Hypothalamus (tissue), 51 donors: ENCODE results near the gene GJC3.
"Not testable (repeated sequence)": the region's sequence is repeated elsewhere in the genome, so short reads cannot be mapped to it uniquely, and the experiment has no call there.

ENCODE experiments used
- DNase-seq, 51 donors: peaks; one replicate each; lab custom pipeline; 2025; lab: John Stamatoyannopoulos, UW

GJC3 gene

GRCh38 chr7:99928994-99929729 is at the start of gene GJC3:
Gene GJC3 (minus strand): TSS chr7:99929620. CDS start chr7:99929620, 0 bp downstream.
- DNase-seq, result peak in 28 of 51 donors; percentile 1 to 51 (median 13)

GRCh38 chr7:99976626-99977025 is 47.2 kb upstream of the GJC3 start:
- no peak for DNase-seq

GRCh38 chr7:99975782-99976521 is 46.5 kb upstream of the GJC3 start, which contains the start of gene AZGP1:
Gene AZGP1 (minus strand): TSS chr7:99976031. CDS start chr7:99976020, 11 bp downstream.
- DNase-seq, result peak in 12 of 51 donors; percentile 6 to 53 (median 10)

GRCh38 chr7:99974681-99975080 is 45.3 kb upstream of the GJC3 start:
- no peak for DNase-seq

- DNase-seq, result not testable (repeated sequence)
Observed at GRCh38 chr7:99973817-99974216, 44.4 kb upstream of the GJC3 start.

- no peak for DNase-seq
Observed at GRCh38 chr7:99971242-99971641, 41.8 kb upstream of the GJC3 start.

GRCh38 chr7:99969813-99970212 is 40.4 kb upstream of the GJC3 start:
- not testable (repeated sequence) for DNase-seq

- DNase-seq, result no peak
Observed at GRCh38 chr7:99969298-99969697, 39.9 kb upstream of the GJC3 start.

GRCh38 chr7:99958564-99959227 is 29.3 kb upstream of the GJC3 start:
- no peak for DNase-seq

- DNase-seq, result no peak
Observed at GRCh38 chr7:99955247-99955646, 25.8 kb upstream of the GJC3 start.

- not testable (repeated sequence) for DNase-seq
Observed at GRCh38 chr7:99954643-99955042, 25.2 kb upstream of the GJC3 start.

GRCh38 chr7:99953649-99954048 is 24.2 kb upstream of the GJC3 start:
- DNase-seq, result no peak

GRCh38 chr7:99952649-99953048 is 23.2 kb upstream of the GJC3 start:
- not testable (repeated sequence) for DNase-seq

- not testable (repeated sequence) for DNase-seq
Observed at GRCh38 chr7:99950819-99951218, 21.4 kb upstream of the GJC3 start.

GRCh38 chr7:99949645-99950228 is 20.3 kb upstream of the GJC3 start:
- DNase-seq, result no peak

- no peak for DNase-seq
Observed at GRCh38 chr7:99947608-99948007, 18.2 kb upstream of the GJC3 start.

GRCh38 chr7:99944497-99945070 is 15.2 kb upstream of the GJC3 start:
- DNase-seq, result no peak

GRCh38 chr7:99943641-99944496 is 14.4 kb upstream of the GJC3 start:
- DNase-seq, result no peak

GRCh38 chr7:99938296-99938695 is 8.9 kb upstream of the GJC3 start:
- DNase-seq, result no peak

- not testable (repeated sequence) for DNase-seq
Observed at GRCh38 chr7:99935009-99935408, 5.6 kb upstream of the GJC3 start.
